ENCODE data around the gene RBP4. TPM values are rescaled to one million over a fixed set of nuclear protein-coding genes. Genes with fewer than 3 reads are reported as not detected.

The RBP4 gene
- total RNA-seq, 1 donor from 2014 or later: 36.8 TPM

DNA sequence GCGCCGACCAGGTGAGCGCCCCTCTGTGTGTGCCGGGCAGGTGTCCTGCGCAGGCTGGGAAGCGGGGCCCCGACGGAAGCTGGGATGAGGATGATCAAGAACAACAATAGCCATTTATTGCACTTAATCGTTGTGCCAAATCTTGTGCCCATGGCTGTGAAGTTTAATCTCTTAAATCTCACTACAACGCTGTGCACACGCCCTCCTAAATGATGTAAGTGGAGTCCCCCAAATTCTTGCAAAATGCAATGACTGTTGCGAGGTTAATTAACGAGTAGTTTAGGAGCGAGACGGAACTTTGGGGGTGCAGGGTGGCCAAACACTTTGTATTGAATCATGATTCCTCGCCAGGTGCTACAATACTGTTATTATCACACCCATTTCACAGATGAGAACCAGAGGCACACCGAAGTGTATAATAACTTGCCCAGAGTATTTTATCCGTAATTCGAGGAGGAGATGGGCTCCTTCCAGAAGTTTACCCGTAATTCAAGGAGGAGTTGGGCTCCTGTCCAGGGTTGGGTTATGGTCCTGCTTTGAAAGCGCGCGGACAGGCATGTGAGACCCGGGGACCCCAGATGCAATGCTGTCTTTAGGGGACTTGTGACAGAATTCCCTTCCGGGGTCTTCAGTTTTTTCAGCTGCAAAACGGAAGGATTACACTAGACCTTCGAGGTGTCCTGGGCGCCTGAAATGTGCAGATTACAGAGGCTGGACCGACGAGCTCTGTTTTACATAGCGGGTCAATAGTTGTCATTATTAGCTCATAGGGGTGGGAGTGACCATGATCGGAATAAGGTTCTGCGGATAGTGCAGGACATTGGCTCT lies 33.5 kb downstream of the RBP4 start:
- H3K36me3 ChIP-seq: no peaks in the 10 kb centered on the region
- no peaks in the 10 kb centered on the region for H3K9me3 ChIP-seq
- no peak overlapping the region for H3K27ac ChIP-seq
- peaks cover 14% of the 10 kb centered on the region for H3K4me1 ChIP-seq
- peak overlapping the region; percentile 4 to 16 for H3K4me3 ChIP-seq
- DNase-seq (ENCODE audit: extremely low spot score in 2 of 2): no peak
- TF ChIP-seq, protein P1, sequence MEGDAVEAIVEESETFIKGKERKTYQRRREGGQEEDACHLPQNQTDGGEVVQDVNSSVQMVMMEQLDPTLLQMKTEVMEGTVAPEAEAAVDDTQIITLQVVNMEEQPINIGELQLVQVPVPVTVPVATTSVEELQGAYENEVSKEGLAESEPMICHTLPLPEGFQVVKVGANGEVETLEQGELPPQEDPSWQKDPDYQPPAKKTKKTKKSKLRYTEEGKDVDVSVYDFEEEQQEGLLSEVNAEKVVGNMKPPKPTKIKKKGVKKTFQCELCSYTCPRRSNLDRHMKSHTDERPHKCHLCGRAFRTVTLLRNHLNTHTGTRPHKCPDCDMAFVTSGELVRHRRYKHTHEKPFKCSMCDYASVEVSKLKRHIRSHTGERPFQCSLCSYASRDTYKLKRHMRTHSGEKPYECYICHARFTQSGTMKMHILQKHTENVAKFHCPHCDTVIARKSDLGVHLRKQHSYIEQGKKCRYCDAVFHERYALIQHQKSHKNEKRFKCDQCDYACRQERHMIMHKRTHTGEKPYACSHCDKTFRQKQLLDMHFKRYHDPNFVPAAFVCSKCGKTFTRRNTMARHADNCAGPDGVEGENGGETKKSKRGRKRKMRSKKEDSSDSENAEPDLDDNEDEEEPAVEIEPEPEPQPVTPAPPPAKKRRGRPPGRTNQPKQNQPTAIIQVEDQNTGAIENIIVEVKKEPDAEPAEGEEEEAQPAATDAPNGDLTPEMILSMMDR (IDR thresholded peaks at IDR 0.05): no peak
- TF ChIP-seq POLR2AphosphoS5 (IDR thresholded peaks at IDR 0.05; ENCODE audit: insufficient read depth in 1 of 2, low read depth in 1 of 2) (no peak), POLR2A (IDR thresholded peaks at IDR 0.05) (no peak)
- intact Hi-C loops (cut with DNase I): no loop called here
- no peaks in the 10 kb centered on the region for H3K27me3 ChIP-seq

DNA sequence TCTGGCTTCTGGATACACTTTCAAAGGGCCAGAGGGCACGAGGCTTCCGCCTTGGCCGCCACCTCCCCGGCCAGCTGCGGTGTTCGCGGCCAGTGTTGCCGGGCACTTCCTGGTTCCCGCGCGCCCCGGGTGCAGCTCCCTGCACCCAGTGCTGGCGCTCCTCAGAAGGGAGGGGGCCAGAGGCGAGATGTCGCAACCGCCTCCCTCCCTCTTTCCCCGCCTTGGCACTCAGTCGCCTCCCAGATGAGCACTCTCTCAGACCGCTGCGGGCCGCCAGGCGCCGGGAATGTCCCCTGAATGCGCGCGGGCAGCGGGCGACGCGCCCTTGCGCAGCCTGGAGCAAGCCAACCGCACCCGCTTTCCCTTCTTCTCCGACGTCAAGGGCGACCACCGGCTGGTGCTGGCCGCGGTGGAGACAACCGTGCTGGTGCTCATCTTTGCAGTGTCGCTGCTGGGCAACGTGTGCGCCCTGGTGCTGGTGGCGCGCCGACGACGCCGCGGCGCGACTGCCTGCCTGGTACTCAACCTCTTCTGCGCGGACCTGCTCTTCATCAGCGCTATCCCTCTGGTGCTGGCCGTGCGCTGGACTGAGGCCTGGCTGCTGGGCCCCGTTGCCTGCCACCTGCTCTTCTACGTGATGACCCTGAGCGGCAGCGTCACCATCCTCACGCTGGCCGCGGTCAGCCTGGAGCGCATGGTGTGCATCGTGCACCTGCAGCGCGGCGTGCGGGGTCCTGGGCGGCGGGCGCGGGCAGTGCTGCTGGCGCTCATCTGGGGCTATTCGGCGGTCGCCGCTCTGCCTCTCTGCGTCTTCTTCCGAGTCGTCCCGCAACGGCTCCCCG lies 34.4 kb downstream of the RBP4 start, which contains the start of gene FFAR4:
Gene FFAR4, plus strand, starts transcription at position 231 of the 842 bp plus-strand sequence. Its CDS starts 56 bp downstream, at position 287.
- Histone ChIP-seq H3K27me3 (no peaks in the 10 kb centered on the region), H3K9me3 (no peaks in the 10 kb centered on the region), H3K27ac (no peak within 1 kb of the TSS), H3K36me3 (no peaks in the 10 kb centered on the region), H3K4me1 (peaks cover 14% of the 10 kb centered on the region), H3K4me3 (peak within 1 kb of the TSS; percentile 4 to 16)
- DNase-seq (ENCODE audit: extremely low spot score in 2 of 2): no peak
- intact Hi-C loops (cut with DNase I): no loop called here
- no peak for TF ChIP-seq POLR2A (IDR thresholded peaks at IDR 0.05)
- TF ChIP-seq, protein P1 (IDR thresholded peaks at IDR 0.05): no peak
- no peak for TF ChIP-seq POLR2AphosphoS5 (IDR thresholded peaks at IDR 0.05; ENCODE audit: insufficient read depth in 1 of 2, low read depth in 1 of 2)

- no peak overlapping the region for H3K27ac ChIP-seq
Observed at GRCh38 chr10:93565446-93565845, 35.6 kb downstream of the RBP4 start.

DNA sequence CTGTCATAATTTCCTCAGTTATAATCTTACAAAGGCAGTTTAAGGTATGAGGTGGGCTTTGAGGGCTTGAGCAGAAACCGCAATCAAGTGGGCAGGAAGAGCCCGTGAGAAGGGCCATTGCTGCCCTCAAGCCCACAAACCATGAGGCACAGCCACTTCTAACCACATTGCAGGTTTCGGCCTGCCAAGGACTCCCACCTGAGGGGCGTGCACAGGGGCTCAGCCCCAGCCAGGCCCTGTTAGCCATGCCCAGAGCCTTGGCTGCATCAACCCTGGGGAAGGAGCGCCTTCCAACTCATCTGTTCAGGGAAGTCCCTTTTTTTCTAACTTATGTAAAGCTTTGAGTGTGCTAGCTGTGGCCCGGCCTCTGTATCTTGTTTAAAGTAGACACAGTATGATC lies 40.5 kb downstream of the RBP4 start:
- intact Hi-C loops (cut with DNase I): no loop called here
- TF ChIP-seq, protein P1 (IDR thresholded peaks at IDR 0.05): no peak
- TF ChIP-seq POLR2AphosphoS5 (IDR thresholded peaks at IDR 0.05; ENCODE audit: insufficient read depth in 1 of 2, low read depth in 1 of 2) (no peak), POLR2A (IDR thresholded peaks at IDR 0.05) (no peak)
- H3K27ac ChIP-seq: no peak overlapping the region

More at GRCh38 chr10:93565446-93565845, 35.6 kb downstream of the RBP4 start:
- DNase-seq (ENCODE audit: extremely low spot score in 2 of 2): no peak
- no peak for TF ChIP-seq POLR2AphosphoS5 (IDR thresholded peaks at IDR 0.05; ENCODE audit: insufficient read depth in 1 of 2, low read depth in 1 of 2)
- TF ChIP-seq POLR2A (IDR thresholded peaks at IDR 0.05): no peak
- TF ChIP-seq, protein P1 (IDR thresholded peaks at IDR 0.05): no peak
- Histone ChIP-seq H3K36me3 (no peaks in the 10 kb centered on the region), H3K27me3 (no peaks in the 10 kb centered on the region), H3K4me1 (peaks cover 14% of the 10 kb centered on the region), H3K4me3 (no peak overlapping the region), H3K9me3 (no peaks in the 10 kb centered on the region)
- intact Hi-C loops (cut with DNase I): no loop called here

More for the DNA sequence above, 40.5 kb downstream of the RBP4 start:
- H3K4me3 ChIP-seq: no peak overlapping the region
- no peaks in the 10 kb centered on the region for H3K36me3 ChIP-seq
- H3K4me1 ChIP-seq: no peaks in the 10 kb centered on the region
- no peak for DNase-seq (ENCODE audit: extremely low spot score in 2 of 2)
- H3K27me3 ChIP-seq: no peaks in the 10 kb centered on the region
- H3K9me3 ChIP-seq: no peaks in the 10 kb centered on the region
